Heart left ventricle (tissue), 13 donors: ENCODE results near the gene CSTB.

Experiments used
- POLR2A ChIP-seq, 2 donors: fragments of 450-650 bp; IDR thresholded peaks; one replicate each; pipeline ENCODE4 v1.6.1; 2017; ENCODE audit warnings: antibody characterized with exemption in 2 of 2, mild to moderate bottlenecking in 2 of 2, moderate library complexity in 2 of 2
- TF ChIP-seq, protein P1 (sequence below), 12 donors: fragments of 200-600 bp; sonication (generic) in 4 of 12; IDR thresholded peaks; one replicate each; pipeline versions ENCODE4 v1.5.0 to v1.8.0; 2018 to 2022; ENCODE audit warnings: antibody characterized with exemption in 12 of 12, mild to moderate bottlenecking in 5 of 12
- donor health status: ischemic (EF 13 %, LVEDD 7.1; RV severe dilation, severe dysfunction).
- donor health status: DM: no; HTN: yes; CAD: no.
- donor health status: DM: no; HTN: no; CAD: no.
- donor health status: ischemic (EF 25% LVEDD 6.9; RV normal size, moderate dysfunction).
- donor health status: ischemic (EF 25% LVEDD 5.7; RV mildly dilated, moderate dysfunction).
- donor health status: ischemic (EF 35%, LVEDD 5.7; RV mildly dilated, moderate dysfunction).
- donor health status: nonischemic (EF 11% LVEDD 7.7; RV severe dilation, severe dysfunction).
- donor health status: DM: yes; HTN: yes; CAD: no.
- donor health status: PGD.
- donor health status: ischemic (EF 29% LVEDD 5.4; RV normal size, mild dysfunction).
- donor health status: nonischemic (EF 23%, LVEDD 6.1; RV moderate dilation, normal function).

DNA sequence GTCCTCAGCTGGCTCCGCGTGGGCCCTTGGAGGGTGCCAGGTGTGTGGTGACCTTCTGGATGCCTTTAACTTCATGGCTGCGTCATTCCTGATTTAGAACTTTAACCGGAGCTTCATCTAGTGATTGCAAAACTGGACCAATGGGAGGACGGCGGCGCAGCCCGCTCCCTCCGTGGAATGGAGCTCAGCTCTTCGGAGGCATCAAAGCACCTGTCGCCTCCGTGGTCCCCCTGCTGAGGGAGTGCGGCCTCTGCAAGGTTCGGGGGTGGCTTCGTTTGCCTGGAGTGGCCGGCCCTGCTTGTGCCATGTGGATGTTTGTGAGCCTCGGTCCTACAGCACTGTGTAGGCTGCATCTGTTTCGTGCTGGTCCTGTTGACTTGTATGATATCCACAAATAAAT, 14.2 kb downstream of the CSTB start:
- TF ChIP-seq, protein P1, sequence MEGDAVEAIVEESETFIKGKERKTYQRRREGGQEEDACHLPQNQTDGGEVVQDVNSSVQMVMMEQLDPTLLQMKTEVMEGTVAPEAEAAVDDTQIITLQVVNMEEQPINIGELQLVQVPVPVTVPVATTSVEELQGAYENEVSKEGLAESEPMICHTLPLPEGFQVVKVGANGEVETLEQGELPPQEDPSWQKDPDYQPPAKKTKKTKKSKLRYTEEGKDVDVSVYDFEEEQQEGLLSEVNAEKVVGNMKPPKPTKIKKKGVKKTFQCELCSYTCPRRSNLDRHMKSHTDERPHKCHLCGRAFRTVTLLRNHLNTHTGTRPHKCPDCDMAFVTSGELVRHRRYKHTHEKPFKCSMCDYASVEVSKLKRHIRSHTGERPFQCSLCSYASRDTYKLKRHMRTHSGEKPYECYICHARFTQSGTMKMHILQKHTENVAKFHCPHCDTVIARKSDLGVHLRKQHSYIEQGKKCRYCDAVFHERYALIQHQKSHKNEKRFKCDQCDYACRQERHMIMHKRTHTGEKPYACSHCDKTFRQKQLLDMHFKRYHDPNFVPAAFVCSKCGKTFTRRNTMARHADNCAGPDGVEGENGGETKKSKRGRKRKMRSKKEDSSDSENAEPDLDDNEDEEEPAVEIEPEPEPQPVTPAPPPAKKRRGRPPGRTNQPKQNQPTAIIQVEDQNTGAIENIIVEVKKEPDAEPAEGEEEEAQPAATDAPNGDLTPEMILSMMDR (IDR thresholded peaks at IDR 0.05): no peak
- TF ChIP-seq POLR2A (IDR thresholded peaks at IDR 0.05): no peak
